ENCODE measurements around the gene GPRIN2.
"Not testable (repeated sequence)": the region's sequence is repeated elsewhere in the genome, so short reads cannot be mapped to it uniquely, and the experiment has no call there.

The GPRIN2 gene

GRCh38 chr10:46556515-46557318 lies at the start of gene GPRIN2:
TSS of gene GPRIN2 (minus strand) at chr10:46556658. CDS start at chr10:46550736, 5,922 bp downstream.
- DNase-seq, result no peak

GRCh38 chr10:46600516-46600915 lies 44.1 kb upstream of the GPRIN2 start:
- not testable (repeated sequence) for DNase-seq

GRCh38 chr10:46597616-46598246 lies 41.3 kb upstream of the GPRIN2 start:
- DNase-seq, result not testable (repeated sequence)

- DNase-seq, result not testable (repeated sequence)
Observed at GRCh38 chr10:46596570-46596969, 40.1 kb upstream of the GPRIN2 start.

- not testable (repeated sequence) for DNase-seq
Observed at GRCh38 chr10:46594453-46595063, 38.1 kb upstream of the GPRIN2 start.

- DNase-seq, result not testable (repeated sequence)
Observed at GRCh38 chr10:46593307-46593706, 36.8 kb upstream of the GPRIN2 start.

- not testable (repeated sequence) for DNase-seq
Observed at GRCh38 chr10:46591053-46591452, 34.6 kb upstream of the GPRIN2 start.

- DNase-seq, result not testable (repeated sequence)
Observed at GRCh38 chr10:46589589-46589988, 33.1 kb upstream of the GPRIN2 start.

- DNase-seq, result not testable (repeated sequence)
Observed at GRCh38 chr10:46588221-46588620, 31.8 kb upstream of the GPRIN2 start.

GRCh38 chr10:46587546-46587945 lies 31.1 kb upstream of the GPRIN2 start:
- not testable (repeated sequence) for DNase-seq

- not testable (repeated sequence) for DNase-seq
Observed at GRCh38 chr10:46585246-46585645, 28.8 kb upstream of the GPRIN2 start.

- not testable (repeated sequence) for DNase-seq
Observed at GRCh38 chr10:46584196-46584595, 27.7 kb upstream of the GPRIN2 start.

- not testable (repeated sequence) for DNase-seq
Observed at GRCh38 chr10:46582568-46582967, 26.1 kb upstream of the GPRIN2 start.

- DNase-seq, result not testable (repeated sequence)
Observed at GRCh38 chr10:46581997-46582396, 25.5 kb upstream of the GPRIN2 start.

- DNase-seq, result not testable (repeated sequence)
Observed at GRCh38 chr10:46579378-46579777, 22.9 kb upstream of the GPRIN2 start.

- not testable (repeated sequence) for DNase-seq
Observed at GRCh38 chr10:46578474-46579178, 22.2 kb upstream of the GPRIN2 start, which contains the start of gene SYT15. TSS of gene SYT15 (plus strand) at chr10:46579128. CDS start at chr10:46579169, 41 bp downstream.

GRCh38 chr10:46577624-46578473 lies 21.4 kb upstream of the GPRIN2 start:
- not testable (repeated sequence) for DNase-seq

GRCh38 chr10:46573884-46574283 lies 17.4 kb upstream of the GPRIN2 start:
- not testable (repeated sequence) for DNase-seq

GRCh38 chr10:46573314-46573713 lies 16.9 kb upstream of the GPRIN2 start:
- not testable (repeated sequence) for DNase-seq

- not testable (repeated sequence) for DNase-seq
Observed at GRCh38 chr10:46572765-46573164, 16.3 kb upstream of the GPRIN2 start.

GRCh38 chr10:46570655-46571054 lies 14.2 kb upstream of the GPRIN2 start:
- DNase-seq, result not testable (repeated sequence)

- not testable (repeated sequence) for DNase-seq
Observed at GRCh38 chr10:46567151-46567550, 10.7 kb upstream of the GPRIN2 start.

All from DMS79 (cell line).